Stimulated activated CD4-positive, alpha-beta T cell treated with anti-CD3 and anti-CD28 coated beads, Interleukin-2, amount 100 ng/mL, for 48 hours (primary cell): ENCODE data around the gene HK2.
"Not testable (repeated sequence)": the region's sequence is repeated elsewhere in the genome, so short reads cannot be mapped to it uniquely, and the experiment has no call there.

Experiments used
- DNase-seq, 2 donors: peaks; one replicate each; pipeline ENCODE4 v3.0.0-alpha.2; 2020

The HK2 gene

GRCh38 chr2:74833418-74834233, at the start of gene HK2:
Gene HK2, plus strand, starts transcription at chr2:74834127. Its CDS starts 454 bp downstream, at chr2:74834581.
- DNase-seq: peak; percentile 71 to 72

DNA sequence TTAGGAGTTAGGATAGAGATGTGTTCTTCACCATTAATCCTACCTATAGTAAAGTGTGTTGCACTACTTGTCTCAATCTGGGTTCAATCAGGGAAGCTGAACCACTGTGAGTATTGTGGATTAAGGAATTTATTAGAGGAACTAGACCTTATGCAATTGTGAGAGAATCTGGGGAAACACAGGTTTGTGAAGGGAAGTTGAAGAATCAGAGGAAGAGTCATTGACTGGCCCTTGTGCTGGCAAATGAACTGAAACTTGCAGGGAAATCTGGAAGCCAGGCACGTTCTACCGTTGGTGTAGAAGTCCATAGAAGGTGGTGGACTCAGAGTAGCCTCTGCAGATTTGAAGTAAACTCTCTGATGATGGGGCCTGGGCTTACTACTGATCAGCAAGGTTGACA, 44.7 kb upstream of the HK2 start:
- no peak for DNase-seq

GRCh38 chr2:74792282-74792681, 41.6 kb upstream of the HK2 start:
- no peak for DNase-seq

GRCh38 chr2:74794878-74795277, 39.0 kb upstream of the HK2 start:
- not testable (repeated sequence) for DNase-seq

GRCh38 chr2:74806355-74806839, 27.5 kb upstream of the HK2 start:
- DNase-seq: no peak

DNA sequence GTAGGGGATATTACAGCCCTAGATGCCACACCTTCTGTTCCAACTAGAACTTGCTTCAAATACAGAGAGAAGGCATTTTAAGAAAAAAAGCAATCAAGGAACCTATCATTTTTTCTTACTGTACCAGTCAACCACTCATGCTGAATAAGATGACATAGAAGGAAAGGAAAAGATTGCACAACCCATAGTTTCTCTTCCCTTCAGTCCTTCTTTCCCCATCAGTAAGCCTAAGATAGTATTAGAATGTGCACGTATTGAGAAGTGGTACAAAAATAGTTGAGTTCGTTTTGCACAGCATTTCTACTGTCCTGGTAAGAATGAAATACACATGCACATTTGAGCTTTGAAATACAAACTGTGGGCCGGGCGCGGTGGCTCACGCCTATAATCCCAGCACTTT, 27.0 kb upstream of the HK2 start:
- no peak for DNase-seq

GRCh38 chr2:74812787-74813590, 20.9 kb upstream of the HK2 start:
- no peak for DNase-seq

GRCh38 chr2:74814102-74814501, 19.8 kb upstream of the HK2 start:
- no peak for DNase-seq

DNA sequence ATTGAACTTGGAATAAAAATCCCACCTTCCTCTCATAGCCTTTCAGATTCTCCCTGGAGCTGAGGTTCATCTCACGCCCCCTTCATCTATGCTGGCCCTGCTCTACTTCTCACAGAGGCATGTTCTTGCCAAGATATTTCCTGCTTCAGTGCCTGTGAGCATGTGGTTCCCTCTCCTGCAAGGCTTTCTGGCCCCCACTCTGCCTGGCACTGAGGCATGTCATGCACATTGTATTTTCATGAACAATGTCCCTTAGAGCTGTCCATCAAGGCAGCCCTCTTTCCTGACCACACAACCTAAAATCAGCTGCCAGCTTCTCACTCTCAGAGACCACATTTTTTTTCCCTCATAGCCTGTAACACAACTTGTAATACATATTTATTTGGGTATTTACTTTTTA, 18.0 kb upstream of the HK2 start:
- no peak for DNase-seq

DNA sequence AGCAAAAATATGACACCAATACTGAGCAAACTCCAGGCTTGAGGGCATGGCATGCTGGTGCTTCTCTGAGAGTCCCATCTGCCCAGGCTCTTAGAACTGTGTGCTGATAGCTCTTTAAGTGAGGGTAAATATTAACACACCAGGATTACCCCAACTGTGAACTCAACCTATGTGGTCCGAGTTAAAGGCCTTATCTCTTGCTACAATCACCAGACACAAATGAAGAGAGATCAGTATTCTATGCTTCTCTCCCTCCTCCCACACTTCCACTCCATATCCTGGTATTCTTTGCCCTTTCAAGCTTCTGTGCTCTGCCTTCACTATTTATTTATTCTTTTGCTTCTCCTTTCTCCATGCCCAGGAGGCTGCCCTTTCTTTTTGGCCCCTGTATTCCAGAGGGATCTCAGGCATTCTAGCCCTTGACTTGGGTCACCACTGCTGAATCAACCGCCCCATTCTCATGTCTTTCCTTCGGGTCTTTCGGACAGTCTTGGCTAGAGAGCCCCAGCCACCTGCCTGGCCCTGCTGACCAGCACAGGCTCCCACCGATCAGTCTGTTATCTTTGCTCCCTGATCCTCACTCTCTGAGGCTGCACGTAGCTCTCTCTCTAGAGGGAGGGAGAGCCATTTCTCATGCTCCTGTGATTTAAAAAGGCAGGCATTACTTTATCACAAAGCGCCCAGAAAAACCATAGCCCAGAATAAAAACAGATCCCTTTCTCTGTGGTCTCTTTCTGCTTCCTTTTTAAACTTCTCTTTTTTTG, 17.2 kb upstream of the HK2 start:
- DNase-seq: no peak

DNA sequence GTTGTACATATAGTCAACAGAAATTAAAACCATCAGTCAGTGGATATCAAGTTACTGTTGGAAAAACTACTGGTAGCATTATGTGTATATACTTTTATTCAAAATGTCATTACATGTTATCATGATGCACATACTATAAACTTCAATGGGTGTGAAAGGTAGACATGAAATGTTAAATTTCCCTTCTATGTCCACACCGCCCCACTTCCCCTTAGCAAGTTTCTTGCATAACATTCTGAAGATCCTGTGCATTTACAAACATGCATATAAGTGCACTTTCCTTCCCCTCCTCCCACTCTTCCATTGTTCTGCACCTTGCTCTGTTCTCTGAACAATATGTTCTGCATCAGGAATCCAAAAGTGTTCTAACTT, 16.6 kb upstream of the HK2 start:
- no peak for DNase-seq

GRCh38 chr2:74819702-74820101, 14.2 kb upstream of the HK2 start:
- no peak for DNase-seq

GRCh38 chr2:74821177-74822126, 12.5 kb upstream of the HK2 start:
- DNase-seq: no peak

DNA sequence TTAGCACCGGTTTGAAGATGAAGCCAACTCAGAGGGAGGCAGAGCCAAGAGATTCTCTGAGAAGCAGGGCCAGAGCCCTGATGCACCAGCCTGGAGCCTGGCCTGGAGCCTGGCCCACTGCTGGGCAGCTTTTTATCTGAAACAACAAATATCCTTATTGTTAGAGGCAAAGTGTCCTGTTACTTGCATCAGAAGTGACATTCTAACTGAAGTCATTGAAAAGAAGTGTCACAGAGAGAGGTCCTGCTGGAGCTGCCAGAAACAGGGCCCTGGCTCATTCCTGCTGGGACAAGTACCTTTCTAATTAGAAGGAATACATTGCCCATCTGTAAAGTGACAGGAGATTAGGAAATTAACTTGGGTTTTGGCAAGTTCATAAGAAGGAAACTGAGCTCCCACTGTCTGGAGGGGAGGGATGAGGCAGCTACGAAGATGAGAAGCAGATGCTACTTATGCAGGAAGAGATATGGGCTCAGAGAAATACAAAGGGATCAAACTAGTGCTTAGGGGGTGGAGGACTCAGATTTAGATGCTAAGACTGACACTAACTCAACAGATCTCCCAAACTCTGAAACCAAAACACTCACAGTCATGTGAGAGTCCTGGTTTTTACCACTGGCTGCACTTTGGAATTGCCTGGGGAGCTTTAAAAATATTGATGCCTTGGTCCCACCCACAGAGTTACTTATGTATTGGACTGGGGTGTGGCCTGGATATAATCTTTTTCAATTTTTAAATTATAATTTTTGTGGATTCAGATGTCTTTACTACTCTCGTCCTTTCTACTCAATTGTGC, 11.0 kb upstream of the HK2 start:
- no peak for DNase-seq

- no peak for DNase-seq
Measured at GRCh38 chr2:74824679-74825078, 9.2 kb upstream of the HK2 start.

DNA sequence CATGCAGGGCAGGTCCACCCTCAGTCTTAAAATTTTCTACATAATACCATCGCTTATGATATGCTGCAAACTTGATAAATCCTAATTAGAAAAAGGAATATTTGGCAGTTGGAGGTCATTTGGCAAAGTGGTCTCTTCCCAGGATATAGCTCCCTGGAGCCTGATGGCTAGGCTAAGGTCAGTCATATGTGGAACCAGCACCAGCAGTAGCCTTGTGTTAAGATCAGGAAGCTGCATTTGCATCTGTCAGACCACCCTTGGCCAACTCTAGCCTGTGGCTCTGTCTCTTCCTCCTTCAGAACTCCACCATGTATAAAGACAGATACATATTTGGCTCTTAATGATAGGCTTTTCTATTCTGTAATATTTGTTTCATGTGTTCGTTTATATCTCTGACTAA, 5.4 kb upstream of the HK2 start:
- DNase-seq: no peak

DNA sequence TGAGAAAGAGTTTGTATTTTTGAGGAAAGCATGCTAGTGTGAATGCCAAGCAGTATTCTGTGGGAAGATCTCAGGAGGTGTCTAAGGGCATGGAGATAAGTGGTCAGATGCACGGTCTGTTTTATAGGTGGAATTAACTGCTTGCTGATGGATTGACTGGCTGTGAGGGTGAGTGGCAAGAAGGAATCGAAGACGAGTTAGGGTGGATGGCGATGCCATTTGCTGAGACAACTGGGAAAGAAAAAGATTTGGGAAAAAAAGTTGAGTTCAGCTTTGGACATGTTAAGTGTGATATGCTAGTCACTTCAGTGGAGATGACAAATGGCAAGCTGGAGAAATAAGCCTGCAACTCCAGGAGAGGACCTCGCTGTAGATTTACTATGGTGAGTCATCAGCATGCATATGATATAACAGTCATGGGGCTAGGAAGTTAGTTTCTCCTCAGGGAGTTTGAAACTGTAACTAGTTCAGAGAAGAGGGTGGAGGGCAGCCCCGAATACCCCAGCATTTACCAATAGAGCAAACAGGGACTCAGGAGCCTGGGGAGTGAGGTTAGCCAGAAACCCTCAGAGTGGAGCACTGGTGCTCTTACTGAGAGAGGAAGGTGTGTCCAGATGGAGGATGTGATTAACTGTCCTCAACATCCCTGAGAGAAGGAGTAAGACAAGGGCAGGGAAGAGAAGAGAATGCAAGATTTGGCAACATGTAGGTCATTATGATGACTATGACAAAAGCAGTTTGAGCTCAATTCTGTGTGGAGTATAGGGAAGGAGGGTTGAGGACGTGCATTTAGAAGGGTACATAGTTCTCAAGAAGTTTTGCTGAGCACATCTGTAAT, 2.0 kb upstream of the HK2 start:
- no peak for DNase-seq

DNA sequence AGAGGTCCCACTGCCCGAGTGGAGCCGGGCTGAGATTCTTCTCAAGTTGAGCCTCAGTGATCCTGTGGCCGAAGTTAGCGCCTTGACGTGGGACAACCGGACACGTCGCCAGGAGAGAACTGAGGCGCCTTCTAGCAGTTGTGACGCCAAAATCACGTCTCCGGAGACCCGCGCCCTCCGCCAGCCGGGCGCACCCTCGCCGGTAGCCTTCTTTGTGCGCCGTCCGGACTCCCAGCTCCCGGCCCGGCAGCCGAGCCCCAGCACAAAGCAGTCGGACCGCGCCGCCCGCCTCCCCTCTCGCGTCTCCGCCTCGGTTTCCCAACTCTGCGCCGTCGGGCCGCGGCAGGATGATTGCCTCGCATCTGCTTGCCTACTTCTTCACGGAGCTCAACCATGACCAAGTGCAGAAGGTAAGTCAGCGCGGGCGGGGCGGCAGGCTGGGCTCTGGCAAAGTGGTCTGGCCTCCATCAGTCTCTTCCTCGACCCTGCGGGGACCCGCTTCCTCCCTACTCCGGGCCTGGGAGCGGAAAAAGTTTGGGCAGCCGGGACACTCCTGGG, 386 bp downstream of the HK2 start:
- DNase-seq: peak; percentile 19 to 21

DNA sequence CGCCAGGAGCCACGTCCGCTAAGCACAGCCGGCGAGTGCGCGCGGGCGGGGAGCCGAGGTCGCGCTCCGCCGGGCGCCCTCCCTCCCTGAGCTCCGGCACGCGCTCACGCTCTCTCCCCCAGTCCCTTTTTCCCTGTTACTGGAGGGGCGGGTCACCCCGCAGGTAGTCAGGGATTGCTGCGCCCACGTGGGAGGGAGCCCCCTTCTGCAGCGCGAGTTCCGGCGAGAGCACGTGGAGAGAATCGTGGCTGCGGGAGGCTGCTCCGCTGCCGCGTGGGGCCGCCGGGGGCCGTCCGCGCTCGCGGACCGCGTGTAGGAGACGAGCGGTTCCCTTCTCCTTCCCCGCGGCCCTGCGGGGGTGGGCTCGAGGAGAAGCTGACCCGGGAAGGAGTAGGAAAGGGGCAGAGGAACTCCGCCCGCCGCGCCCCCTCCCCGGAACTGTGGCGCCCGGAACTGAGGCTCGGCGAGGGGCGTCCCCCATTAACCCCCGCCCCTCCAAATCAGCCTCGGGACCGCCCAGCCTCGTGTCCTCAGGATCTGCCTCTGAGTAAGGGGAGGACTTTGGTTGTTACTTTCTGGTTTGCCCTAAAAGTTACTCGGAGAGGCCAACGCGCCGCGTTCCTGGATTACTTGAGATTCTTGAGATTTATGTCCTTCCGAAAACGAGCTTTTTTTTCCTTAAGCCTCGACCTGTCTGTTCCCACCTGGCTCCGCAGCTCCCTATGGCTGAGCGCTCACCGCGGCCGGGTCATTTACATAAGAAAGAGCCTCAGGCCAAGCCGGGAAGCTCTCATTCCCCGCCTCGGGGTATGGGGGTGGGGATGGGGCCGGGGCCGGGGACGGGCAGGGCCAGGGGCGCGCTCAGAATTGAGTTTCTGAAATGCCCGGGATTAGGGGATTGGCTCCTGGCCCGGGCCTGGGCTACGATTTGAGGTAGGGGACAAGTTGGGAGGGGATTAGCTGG, 1.1 kb downstream of the HK2 start:
- peak; percentile 60 to 63 for DNase-seq
